Right ventricle myocardium superior (tissue), 1 donor: ENCODE measurements around the gene MS4A6E. TPM values are rescaled to one million over a fixed set of nuclear protein-coding genes. Genes with fewer than 3 reads are reported as not detected.
A peak's percentile ranks its signal among the peaks of the same experiment; 100 is the strongest.

ENCODE experiments used
- ATAC-seq: fragments of 200-7000 bp; cut with Tn5 transposase; one replicate; pipeline ENCODE4 v1.9.1; 2020; ENCODE audit warnings: mild to moderate bottlenecking; ENCODE audit not compliant: poor library complexity
- DNase-seq: peaks from one replicate; pipeline ENCODE4 v3.0.0-alpha.2; 2020
- intact Hi-C: fragments of 100-400 bp; cut with DNase I; formaldehyde crosslinking; loops from one replicate; pipeline ENCODE4 v1.11.2; 2022
- total RNA-seq: library from RNA; stranded (reverse); fragmentation: NEBNext Ultra II Directional; extraction: Animal tissue kit (Norgen Biotek cat#: 25700); gene quantifications from one replicate; pipeline ENCODE4 v1.2.1, GENCODE V29; 2021
- donor health status: DM: no; HTN: yes; CAD: no; lungs with severe emphysema.

The MS4A6E gene
- total RNA-seq, 1 donor from 2014 or later = not detected

DNA sequence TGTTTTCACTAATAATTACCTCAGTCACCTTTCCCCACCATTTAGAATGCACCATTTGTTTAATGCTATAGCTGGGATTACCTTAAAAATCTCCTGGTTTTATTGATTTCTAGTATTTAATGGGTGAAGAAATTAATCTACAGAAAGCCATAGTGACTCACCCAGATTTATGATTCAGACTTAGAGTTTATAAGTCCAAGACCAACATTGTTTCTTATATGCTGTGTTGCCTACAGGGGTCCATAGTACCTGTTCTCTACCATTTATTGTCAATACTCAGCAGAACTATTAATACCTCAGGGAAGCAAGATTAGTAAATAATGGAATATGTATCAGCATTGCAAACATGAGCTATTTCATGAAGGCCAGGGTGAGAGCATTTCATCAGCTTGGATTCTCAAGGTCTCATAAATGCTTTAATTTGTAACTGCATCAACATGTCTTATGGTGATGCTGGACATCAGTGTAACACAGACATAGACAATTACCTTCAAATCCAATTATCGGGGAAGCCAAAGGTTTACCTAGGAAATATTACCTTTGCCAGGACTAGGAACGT lies 43.3 kb downstream of the MS4A6E start:
- intact Hi-C loops = no loop called here
- DNase-seq (no peak), ATAC-seq (no peak)

DNA sequence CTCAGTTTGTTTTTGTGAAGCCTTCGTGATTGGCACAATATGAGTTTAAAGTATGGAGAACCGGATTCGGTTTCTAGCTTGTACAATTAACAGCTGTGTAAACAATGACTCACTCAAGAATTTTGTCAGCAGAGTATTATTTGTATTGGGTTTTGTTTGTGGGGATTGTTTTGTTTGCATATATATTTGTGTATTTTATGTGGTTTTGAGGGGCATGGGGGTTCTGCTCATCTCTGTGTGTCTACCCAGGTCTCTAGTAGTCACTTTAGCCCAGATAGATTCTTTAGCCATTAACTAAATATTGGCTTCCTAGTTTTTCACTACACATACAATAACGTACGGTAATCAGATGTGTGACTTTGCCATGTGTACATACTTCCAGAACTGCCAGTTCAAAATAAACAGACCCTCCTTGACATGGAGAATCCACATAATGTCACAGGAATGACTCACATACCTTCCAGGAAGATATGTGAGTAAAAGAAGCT lies 43.8 kb downstream of the MS4A6E start:
- no peak for ATAC-seq
- intact Hi-C loops = no loop called here
- no peak for DNase-seq

DNA sequence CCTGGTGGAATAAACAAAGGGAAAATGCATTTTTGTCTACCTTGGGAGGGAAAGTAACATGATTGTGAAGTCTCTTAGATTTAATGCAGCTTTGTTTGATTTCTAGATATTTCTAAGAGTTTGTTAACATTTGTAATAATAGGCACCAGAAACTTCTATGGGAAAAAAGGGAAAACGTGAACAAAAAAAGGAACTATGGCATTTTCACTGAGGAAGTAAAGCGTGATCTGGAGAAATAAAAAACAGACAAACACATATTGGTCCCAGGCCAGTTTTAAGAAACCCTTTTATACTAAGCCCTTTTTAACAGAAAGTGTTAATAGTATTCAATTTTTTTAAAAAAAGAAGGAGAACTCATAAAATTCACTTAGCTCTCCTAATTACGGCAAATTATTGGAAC lies 44.3 kb downstream of the MS4A6E start:
- DNase-seq (no peak), ATAC-seq (no peak)
- intact Hi-C loops = no loop called here

DNA sequence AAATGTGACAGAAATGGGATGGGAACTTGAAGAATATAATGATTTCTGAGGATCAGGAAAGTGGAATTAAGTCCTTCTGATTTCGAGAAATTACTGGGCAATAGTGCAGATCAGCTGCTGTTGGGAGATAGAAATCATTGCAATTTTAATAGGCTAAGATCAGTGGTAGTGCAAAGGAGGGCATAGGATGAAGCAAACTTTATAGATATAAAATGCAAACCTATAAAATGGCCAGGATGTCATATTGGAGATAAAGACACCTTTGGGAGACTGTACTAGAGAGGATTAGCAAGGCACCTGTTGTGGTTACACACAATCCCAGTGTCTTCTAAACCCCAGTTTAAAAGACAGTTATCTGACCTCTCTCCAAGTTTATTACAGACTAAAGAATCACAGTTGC lies 44.8 kb downstream of the MS4A6E start:
- DNase-seq (no peak), ATAC-seq (no peak)
- intact Hi-C loops = no loop called here

DNA sequence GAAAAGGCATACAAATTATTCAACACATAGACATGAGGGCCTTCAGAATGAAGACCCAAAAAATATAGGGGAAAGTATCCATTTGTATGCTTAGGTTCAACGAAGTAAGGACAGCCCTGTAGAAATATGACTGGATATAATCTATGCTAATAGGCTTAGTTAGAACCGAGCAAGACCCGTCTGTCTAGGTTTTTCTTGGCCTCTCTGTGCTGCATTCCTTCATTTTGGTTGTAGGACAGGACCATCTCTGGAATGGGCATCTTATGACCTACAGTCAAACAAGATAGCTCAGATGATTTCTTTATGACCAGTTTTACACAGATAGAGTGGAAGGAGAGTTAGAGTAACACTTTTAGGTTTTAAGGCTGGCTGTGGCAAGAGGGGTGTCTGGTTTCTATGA lies 45.7 kb downstream of the MS4A6E start:
- intact Hi-C loops = no loop called here

DNA sequence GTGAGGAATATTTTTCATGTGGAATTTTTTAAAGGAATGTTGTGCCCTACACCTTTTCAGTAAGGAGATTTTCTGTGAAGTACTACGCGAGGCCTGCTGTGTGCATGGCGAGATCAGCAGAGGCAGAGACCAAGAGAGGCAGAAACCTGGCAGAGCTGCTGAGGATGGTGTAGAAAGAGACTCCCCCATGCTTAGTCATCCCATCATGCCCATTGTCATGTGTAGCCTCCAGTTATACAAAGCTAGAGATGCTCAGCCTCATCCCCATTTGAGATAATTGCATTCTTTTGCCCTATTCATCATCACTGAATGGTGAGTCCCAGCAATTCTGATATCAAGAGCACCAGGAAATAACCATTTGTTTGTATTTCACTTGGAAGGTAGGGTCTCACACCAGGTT lies 48.3 kb downstream of the MS4A6E start:
- ATAC-seq (no peak), DNase-seq (no peak)
- intact Hi-C loops = no loop called here

More for the DNA sequence above, 45.7 kb downstream of the MS4A6E start:
- ATAC-seq (no peak), DNase-seq (no peak)

DNA sequence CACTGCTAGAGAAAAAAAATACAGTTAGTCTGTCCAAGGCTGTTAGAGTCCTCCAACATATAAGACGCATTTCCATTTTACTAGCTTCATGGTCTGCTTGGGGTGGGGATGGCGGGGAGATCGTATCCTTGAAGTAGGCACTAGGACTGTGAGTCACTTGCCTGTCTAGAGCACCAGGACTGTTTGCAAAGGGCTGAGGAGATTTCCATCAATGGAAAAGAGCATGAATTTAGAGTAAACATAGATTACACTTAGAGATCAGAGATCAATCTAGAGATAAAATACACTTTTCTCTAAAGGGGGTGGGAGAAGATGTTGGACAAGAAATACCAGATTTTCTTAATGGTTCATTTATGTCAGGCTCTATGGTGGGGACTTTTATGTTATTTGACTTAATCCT lies 49.5 kb downstream of the MS4A6E start:
- ATAC-seq (no peak), DNase-seq (no peak)
- intact Hi-C loops = no loop called here

DNA sequence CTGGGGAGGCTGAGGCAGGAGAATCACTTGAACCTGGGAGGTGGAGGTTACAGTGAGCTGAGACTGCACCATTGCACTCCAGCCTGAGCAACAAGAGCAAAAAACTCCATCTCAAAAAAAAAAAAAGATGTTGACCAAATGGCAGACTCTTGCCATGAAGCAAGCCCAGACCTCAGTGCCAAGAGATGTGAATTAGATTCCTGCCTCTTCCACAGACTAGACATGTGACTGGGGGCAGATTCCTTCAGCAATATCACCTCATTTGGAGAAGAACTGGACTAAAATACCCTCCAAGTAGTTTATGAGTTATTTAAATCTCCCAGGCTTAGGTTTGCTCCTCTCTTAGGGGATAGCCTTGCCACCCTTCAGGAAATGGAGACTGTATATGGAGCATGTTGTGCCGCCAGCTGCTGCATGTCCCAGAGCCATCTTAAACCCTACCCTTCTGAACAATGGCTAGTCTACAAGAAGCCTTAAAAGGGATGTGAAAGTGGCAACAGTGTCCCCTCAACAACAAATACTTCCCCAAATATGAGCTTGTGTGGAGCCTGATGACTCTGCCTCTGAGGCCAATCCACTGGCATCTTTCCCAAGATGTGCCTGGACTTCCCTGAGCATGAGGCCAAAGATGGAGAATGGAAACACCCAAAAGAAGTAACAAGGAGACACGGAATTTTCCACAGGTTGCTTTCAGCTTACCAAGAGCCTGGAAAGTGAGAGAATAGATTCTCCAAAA lies 50.5 kb downstream of the MS4A6E start:
- intact Hi-C loops = no loop called here
- ATAC-seq = peak; percentile 79
- peak; percentile 61 for DNase-seq

DNA sequence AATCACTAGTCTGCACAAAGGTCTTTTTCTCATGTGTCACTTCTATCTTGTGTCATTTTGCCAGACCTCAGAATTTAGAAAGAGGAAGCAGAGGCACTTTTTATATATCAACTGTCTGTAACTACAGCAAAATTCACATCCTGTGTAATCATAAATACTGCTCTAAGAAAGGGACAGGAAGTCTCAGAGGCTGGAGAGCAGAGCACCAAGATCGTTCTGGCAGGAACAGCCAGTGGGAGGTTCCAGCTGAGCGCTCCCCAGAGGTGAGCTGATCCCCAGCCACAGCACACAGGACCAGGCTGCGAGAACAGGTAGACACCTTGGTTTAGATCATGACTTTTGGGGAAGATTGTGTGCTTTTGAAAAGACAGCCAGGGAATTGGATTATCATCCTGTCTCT lies 51.3 kb downstream of the MS4A6E start, which contains the start of gene MS4A7:
Gene MS4A7 (plus strand): TSS at position 179 of the 400 bp plus-strand sequence. CDS start 4,610 bp downstream, outside the sequence.
- ATAC-seq (peak; percentile 86), DNase-seq (peak; percentile 55)
- intact Hi-C loops = no loop called here

DNA sequence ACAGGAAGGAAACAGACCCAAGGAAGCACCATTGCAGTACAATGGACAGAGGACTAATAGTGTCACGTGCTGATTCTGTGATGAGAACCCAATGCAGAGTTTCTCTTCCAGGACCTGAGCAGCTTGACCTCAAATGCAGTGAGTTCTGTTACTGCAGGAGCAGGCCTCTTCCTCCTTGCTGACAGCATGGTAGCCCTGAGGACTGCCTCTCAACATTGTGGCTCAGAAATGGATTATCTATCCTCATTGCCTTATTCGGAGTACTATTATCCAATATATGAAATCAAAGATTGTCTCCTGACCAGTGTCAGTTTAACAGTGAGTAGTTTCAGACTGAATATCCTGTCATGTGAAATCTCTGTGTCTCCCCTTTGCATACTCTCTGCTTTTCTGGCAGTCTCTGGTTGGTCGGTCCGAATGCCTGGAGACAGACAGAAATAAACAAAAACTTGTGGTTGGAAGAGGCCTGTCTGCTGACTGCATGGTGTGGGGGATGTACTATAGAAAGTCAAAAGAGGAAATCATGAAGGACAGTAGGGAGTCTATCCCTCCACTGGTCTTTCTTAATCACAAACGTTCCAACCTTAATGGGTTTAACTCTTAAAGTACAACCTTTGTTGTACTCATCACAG lies 62.3 kb downstream of the MS4A6E start:
- intact Hi-C loops = no loop called here
- ATAC-seq (peak; percentile 75), DNase-seq (no peak)

DNA sequence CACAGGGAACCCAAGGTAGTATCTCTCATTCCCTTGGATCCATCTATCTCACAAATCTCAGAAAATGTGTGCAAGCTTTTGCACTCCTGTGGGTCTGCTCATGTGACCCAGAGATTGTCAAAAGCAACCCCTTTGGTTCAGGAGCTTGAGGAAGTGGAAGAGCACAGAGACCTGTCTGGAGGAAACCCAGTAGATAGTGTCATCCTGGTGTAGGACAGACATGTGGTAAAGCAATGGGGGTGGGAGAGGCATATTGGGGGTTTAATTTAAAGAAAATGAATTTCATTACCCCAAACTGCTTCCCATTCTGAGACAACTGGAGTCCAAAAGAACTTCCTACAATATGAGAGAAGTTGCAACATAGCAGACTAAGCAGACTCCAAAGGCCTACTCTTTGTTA lies 63.4 kb downstream of the MS4A6E start:
- intact Hi-C loops = no loop called here
- DNase-seq (no peak), ATAC-seq (no peak)

Other genes with a start within 250 kb of the MS4A6E start
- 1.0 TPM for gene MS4A2, start 238.6 kb upstream of the MS4A6E start, total RNA-seq
- 49.6 TPM for gene MS4A6A, start 144.2 kb upstream of the MS4A6E start, total RNA-seq
- 1.1 TPM for gene MS4A4E, start 84.1 kb upstream of the MS4A6E start, total RNA-seq
- gene MS4A4A, start 46.6 kb upstream of the MS4A6E start, total RNA-seq = 15.2 TPM
- gene MS4A7, start 51.3 kb downstream of the MS4A6E start, total RNA-seq = 11.9 TPM
- gene MS4A14, start 69.2 kb downstream of the MS4A6E start, total RNA-seq = 0.97 TPM
- not detected for gene MS4A5, start 102.3 kb downstream of the MS4A6E start, total RNA-seq
- not detected for gene MS4A1, start 128.6 kb downstream of the MS4A6E start, total RNA-seq
- gene MS4A12, start 165.5 kb downstream of the MS4A6E start, total RNA-seq = not detected
- not detected for gene MS4A13, start 188.1 kb downstream of the MS4A6E start, total RNA-seq